WTC11 (cell line): Measurements from ENCODE around the gene UBE2H. TPM values are rescaled to one million over a fixed set of nuclear protein-coding genes. Genes with fewer than 3 reads are reported as not detected.

ENCODE experiments used
- ATAC-seq: fragments of 200-7000 bp; cut with Tn5 transposase; 2 replicates; pipeline ENCODE4 v1.10.0; 2021; ENCODE audit warnings: mild to moderate bottlenecking, moderate library complexity
- CTCF ChIA-PET: fragments of 300-600 bp; sonication (Branson Sonifier 250); formaldehyde crosslinking; loops from one replicate; lab custom pipeline; 2021; ENCODE audit warnings: antibody characterized with exemption; lab: Charles Lee
- POLR2A ChIA-PET: fragments of 350-600 bp; sonication (Branson Sonifier 250); formaldehyde crosslinking; loops from one replicate; lab custom pipeline; 2021; ENCODE audit warnings: antibody characterized with exemption; lab: Charles Lee
- DNase-seq: peaks from one replicate; pipeline ENCODE4 v3.0.0; 2021; ENCODE audit warnings: low spot score
- H3K27ac Mint-ChIP-seq: 2 replicates; pipeline ENCODE4 v1.8.0; 2021; ENCODE audit warnings: mixed read lengths
- H3K27me3 Mint-ChIP-seq: 2 replicates; pipeline ENCODE4 v1.8.0; 2021; ENCODE audit warnings: low read depth, mild to moderate bottlenecking, moderate library complexity, mixed read lengths
- H3K36me3 Mint-ChIP-seq: 2 replicates; pipeline ENCODE4 v1.8.0; 2021; ENCODE audit warnings: mixed read lengths
- H3K4me1 Mint-ChIP-seq: 2 replicates; pipeline ENCODE4 v1.8.0; 2022; ENCODE audit warnings: mixed read lengths
- H3K4me3 Mint-ChIP-seq: 2 replicates; pipeline ENCODE4 v1.8.0; 2021; ENCODE audit warnings: mild to moderate bottlenecking, moderate library complexity, mixed read lengths
- H3K9me3 Mint-ChIP-seq: 2 replicates; pipeline ENCODE4 v1.8.0; 2021; ENCODE audit warnings: mixed read lengths
- ATF6 ChIP-seq: sonication (generic); formaldehyde crosslinking; IDR thresholded peaks from 2 replicates; pipeline ENCODE4 v1.8.1; 2023; ENCODE audit warnings: mild to moderate bottlenecking, missing genetic modification reagents
- ESRRA ChIP-seq: sonication (generic); formaldehyde crosslinking; IDR thresholded peaks from 2 replicates; pipeline ENCODE4 v1.8.1; 2022; ENCODE audit warnings: mild to moderate bottlenecking, missing genetic modification reagents, borderline replicate concordance
- ETV6 ChIP-seq: sonication (generic); formaldehyde crosslinking; IDR thresholded peaks from 2 replicates; pipeline ENCODE4 v1.8.1; 2022; ENCODE audit warnings: mild to moderate bottlenecking, missing genetic modification reagents
- FOXK1 ChIP-seq: sonication (generic); formaldehyde crosslinking; IDR thresholded peaks from 2 replicates; pipeline ENCODE4 v1.8.0; 2022; ENCODE audit warnings: mild to moderate bottlenecking, moderate library complexity, missing genetic modification reagents
- FOXP1 ChIP-seq: sonication (generic); formaldehyde crosslinking; IDR thresholded peaks from 2 replicates; pipeline ENCODE4 v1.8.0; 2022; ENCODE audit warnings: missing genetic modification reagents, mild to moderate bottlenecking, moderate library complexity, borderline replicate concordance
- HMGA2 ChIP-seq: fragments of 250-450 bp; sonication (Bioruptor Pico); IDR thresholded peaks from 2 replicates; pipeline ENCODE4 v1.4.0; 2021; ENCODE audit warnings: mild to moderate bottlenecking, moderate library complexity
- IRF1 ChIP-seq: sonication (generic); formaldehyde crosslinking; IDR thresholded peaks from 2 replicates; pipeline ENCODE4 v1.8.0; 2023; ENCODE audit warnings: missing genetic modification reagents
- KAT7 ChIP-seq: sonication (generic); formaldehyde crosslinking; IDR thresholded peaks from 2 replicates; pipeline ENCODE4 v1.8.1; 2023; ENCODE audit warnings: missing genetic modification reagents, mild to moderate bottlenecking, borderline replicate concordance
- MLX ChIP-seq: sonication (generic); formaldehyde crosslinking; IDR thresholded peaks from 2 replicates; pipeline ENCODE4 v1.8.1; 2023; ENCODE audit warnings: mild to moderate bottlenecking, missing genetic modification reagents, moderate library complexity
- MYBL2 ChIP-seq: sonication (generic); formaldehyde crosslinking; IDR thresholded peaks from 2 replicates; pipeline ENCODE4 v1.8.1; 2023; ENCODE audit warnings: mild to moderate bottlenecking, moderate library complexity, missing genetic modification reagents
- NFE2L1 ChIP-seq: sonication (generic); formaldehyde crosslinking; IDR thresholded peaks from 2 replicates; pipeline ENCODE4 v1.8.1; 2023; ENCODE audit warnings: missing genetic modification reagents
- NFYB ChIP-seq: sonication (generic); formaldehyde crosslinking; conservative IDR thresholded peaks from 2 replicates; pipeline ENCODE4 v1.8.0; 2022; ENCODE audit warnings: low read depth, missing genetic modification reagents
- NR1H2 ChIP-seq: sonication (generic); formaldehyde crosslinking; IDR thresholded peaks from 2 replicates; pipeline ENCODE4 v1.9.0; 2021; ENCODE audit warnings: mild to moderate bottlenecking, moderate library complexity, missing genetic modification reagents
- TP53 ChIP-seq: sonication (generic); formaldehyde crosslinking; IDR thresholded peaks from 2 replicates; pipeline ENCODE4 v1.8.1; 2023; ENCODE audit warnings: mild to moderate bottlenecking, missing genetic modification reagents
- ZNF219 ChIP-seq: sonication (generic); formaldehyde crosslinking; IDR thresholded peaks from 2 replicates; pipeline ENCODE4 v1.8.0; 2023; ENCODE audit warnings: missing genetic modification reagents, mild to moderate bottlenecking, borderline replicate concordance
- ZNF416 ChIP-seq: fragments of 250-450 bp; sonication (Bioruptor Pico); IDR thresholded peaks from 2 replicates; pipeline ENCODE4 v1.9.0; 2021; ENCODE audit warnings: mild to moderate bottlenecking, inconsistent platforms
- ZNF423 ChIP-seq: fragments of 250-450 bp; sonication (Bioruptor Pico); IDR thresholded peaks from 2 replicates; pipeline ENCODE4 v2.1.2; 2022; ENCODE audit warnings: mild to moderate bottlenecking, moderate library complexity
- ZNF532 ChIP-seq: fragments of 250-450 bp; sonication (Bioruptor Pico); IDR thresholded peaks from 2 replicates; pipeline ENCODE4 v1.9.0; 2021; ENCODE audit warnings: mild to moderate bottlenecking, borderline replicate concordance
- total RNA-seq: library from RNA; stranded (reverse); gene quantifications from 3 replicates; pipeline ENCODE4 v1.2.3, GENCODE V29; 2021
- TF ChIP-seq, protein P1 (sequence below): sonication (generic); formaldehyde crosslinking; IDR thresholded peaks from 2 replicates; pipeline ENCODE4 v1.8.1; 2022; ENCODE audit warnings: mild to moderate bottlenecking, moderate library complexity, missing genetic modification reagents
- TF ChIP-seq, protein P2 (sequence below): sonication (generic); formaldehyde crosslinking; IDR thresholded peaks from 2 replicates; pipeline ENCODE4 v1.8.0; 2023; ENCODE audit warnings: mild to moderate bottlenecking, missing genetic modification reagents
- TF ChIP-seq, protein P3 (sequence below): sonication (generic); formaldehyde crosslinking; IDR thresholded peaks from 2 replicates; pipeline ENCODE4 v1.8.0; 2023; ENCODE audit warnings: missing genetic modification reagents, mild to moderate bottlenecking, borderline replicate concordance

UBE2H gene
- total RNA-seq, 1 experiment from 2014 or later: 55.0 TPM

- TF ChIP-seq ZNF423 (CRISPR knock-in tag): no peak
- TF ChIP-seq NR1H2 (CRISPR knock-in tag): no peak
These were observed 3.9 kb downstream of the UBE2H start (continued) for GRCh38 chr7:129948877-129949291.

DNA sequence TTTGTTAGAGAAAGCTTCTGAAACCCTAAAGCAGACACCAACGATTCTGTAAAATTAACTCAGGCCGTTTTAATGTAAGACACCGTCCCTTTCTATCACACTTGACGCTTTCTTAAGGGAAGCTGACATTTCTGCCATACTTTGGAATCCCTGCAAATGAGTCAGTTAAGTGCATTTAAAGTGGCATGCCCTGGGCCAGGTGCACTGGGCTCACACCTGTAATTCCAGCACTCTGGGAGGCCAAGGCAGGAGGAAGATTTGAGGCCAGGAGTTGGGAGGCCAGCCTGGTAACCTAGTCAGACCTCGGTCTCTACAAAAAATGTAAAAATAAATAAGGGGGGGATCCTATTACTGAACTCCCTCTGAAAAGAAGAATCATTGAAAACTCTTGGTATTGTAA, 4.4 kb downstream of the UBE2H start:
- CTCF ChIA-PET: interaction anchor here (0.7 to 1.8 kb wide), 7 partner anchors 10 to 123 kb away, joined by 3 to 7 read pairs (median 4); no protein-coding TSS in a partner anchor
- peaks cover 10% of the 10 kb centered on the region for H3K9me3 Mint-ChIP-seq
- H3K27ac Mint-ChIP-seq: no peak overlapping the region
- H3K4me3 Mint-ChIP-seq: no peak overlapping the region; the same call in 1 of the 2 replicates
- H3K4me1 Mint-ChIP-seq: peaks cover 21% of the 10 kb centered on the region
- H3K36me3 Mint-ChIP-seq: peaks cover 21% of the 10 kb centered on the region
- POLR2A ChIA-PET: interaction anchor here (0.6 to 2.2 kb wide), 8 partner anchors 11 to 515 kb away, joined by 3 to 11 read pairs (median 4); partner anchors contain the start of gene KLHDC10
- no peak for DNase-seq
- TF ChIP-seq, protein P1, sequence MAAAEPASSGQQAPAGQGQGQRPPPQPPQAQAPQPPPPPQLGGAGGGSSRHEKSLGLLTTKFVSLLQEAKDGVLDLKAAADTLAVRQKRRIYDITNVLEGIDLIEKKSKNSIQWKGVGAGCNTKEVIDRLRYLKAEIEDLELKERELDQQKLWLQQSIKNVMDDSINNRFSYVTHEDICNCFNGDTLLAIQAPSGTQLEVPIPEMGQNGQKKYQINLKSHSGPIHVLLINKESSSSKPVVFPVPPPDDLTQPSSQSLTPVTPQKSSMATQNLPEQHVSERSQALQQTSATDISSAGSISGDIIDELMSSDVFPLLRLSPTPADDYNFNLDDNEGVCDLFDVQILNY (CRISPR knock-in tag): no peak
- TF ChIP-seq HMGA2 (CRISPR knock-in tag) (no peak), ATF6 (no peak), NFYB (CRISPR knock-in tag) (no peak), ZNF416 (CRISPR knock-in tag) (no peak), FOXK1 (CRISPR knock-in tag) (no peak), NFE2L1 (CRISPR knock-in tag) (no peak), MYBL2 (CRISPR knock-in tag) (no peak), MLX (no peak), ESRRA (CRISPR knock-in tag) (no peak), KAT7 (no peak), FOXP1 (CRISPR knock-in tag) (no peak), TP53 (CRISPR knock-in tag) (no peak), IRF1 (CRISPR knock-in tag) (no peak), ZNF532 (no peak), ZNF219 (CRISPR knock-in tag) (no peak), ETV6 (CRISPR knock-in tag) (no peak)
- TF ChIP-seq, protein P2, sequence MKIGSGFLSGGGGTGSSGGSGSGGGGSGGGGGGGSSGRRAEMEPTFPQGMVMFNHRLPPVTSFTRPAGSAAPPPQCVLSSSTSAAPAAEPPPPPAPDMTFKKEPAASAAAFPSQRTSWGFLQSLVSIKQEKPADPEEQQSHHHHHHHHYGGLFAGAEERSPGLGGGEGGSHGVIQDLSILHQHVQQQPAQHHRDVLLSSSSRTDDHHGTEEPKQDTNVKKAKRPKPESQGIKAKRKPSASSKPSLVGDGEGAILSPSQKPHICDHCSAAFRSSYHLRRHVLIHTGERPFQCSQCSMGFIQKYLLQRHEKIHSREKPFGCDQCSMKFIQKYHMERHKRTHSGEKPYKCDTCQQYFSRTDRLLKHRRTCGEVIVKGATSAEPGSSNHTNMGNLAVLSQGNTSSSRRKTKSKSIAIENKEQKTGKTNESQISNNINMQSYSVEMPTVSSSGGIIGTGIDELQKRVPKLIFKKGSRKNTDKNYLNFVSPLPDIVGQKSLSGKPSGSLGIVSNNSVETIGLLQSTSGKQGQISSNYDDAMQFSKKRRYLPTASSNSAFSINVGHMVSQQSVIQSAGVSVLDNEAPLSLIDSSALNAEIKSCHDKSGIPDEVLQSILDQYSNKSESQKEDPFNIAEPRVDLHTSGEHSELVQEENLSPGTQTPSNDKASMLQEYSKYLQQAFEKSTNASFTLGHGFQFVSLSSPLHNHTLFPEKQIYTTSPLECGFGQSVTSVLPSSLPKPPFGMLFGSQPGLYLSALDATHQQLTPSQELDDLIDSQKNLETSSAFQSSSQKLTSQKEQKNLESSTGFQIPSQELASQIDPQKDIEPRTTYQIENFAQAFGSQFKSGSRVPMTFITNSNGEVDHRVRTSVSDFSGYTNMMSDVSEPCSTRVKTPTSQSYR (CRISPR knock-in tag): no peak
- TF ChIP-seq, protein P3, sequence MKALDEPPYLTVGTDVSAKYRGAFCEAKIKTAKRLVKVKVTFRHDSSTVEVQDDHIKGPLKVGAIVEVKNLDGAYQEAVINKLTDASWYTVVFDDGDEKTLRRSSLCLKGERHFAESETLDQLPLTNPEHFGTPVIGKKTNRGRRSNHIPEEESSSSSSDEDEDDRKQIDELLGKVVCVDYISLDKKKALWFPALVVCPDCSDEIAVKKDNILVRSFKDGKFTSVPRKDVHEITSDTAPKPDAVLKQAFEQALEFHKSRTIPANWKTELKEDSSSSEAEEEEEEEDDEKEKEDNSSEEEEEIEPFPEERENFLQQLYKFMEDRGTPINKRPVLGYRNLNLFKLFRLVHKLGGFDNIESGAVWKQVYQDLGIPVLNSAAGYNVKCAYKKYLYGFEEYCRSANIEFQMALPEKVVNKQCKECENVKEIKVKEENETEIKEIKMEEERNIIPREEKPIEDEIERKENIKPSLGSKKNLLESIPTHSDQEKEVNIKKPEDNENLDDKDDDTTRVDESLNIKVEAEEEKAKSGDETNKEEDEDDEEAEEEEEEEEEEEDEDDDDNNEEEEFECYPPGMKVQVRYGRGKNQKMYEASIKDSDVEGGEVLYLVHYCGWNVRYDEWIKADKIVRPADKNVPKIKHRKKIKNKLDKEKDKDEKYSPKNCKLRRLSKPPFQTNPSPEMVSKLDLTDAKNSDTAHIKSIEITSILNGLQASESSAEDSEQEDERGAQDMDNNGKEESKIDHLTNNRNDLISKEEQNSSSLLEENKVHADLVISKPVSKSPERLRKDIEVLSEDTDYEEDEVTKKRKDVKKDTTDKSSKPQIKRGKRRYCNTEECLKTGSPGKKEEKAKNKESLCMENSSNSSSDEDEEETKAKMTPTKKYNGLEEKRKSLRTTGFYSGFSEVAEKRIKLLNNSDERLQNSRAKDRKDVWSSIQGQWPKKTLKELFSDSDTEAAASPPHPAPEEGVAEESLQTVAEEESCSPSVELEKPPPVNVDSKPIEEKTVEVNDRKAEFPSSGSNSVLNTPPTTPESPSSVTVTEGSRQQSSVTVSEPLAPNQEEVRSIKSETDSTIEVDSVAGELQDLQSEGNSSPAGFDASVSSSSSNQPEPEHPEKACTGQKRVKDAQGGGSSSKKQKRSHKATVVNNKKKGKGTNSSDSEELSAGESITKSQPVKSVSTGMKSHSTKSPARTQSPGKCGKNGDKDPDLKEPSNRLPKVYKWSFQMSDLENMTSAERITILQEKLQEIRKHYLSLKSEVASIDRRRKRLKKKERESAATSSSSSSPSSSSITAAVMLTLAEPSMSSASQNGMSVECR (CRISPR knock-in tag): no peak
- TF ChIP-seq, all 79 proteins: peak for 0
- no peak for ATAC-seq
- H3K27me3 Mint-ChIP-seq: no peaks in the 10 kb centered on the region; the same call in 1 of the 2 replicates
